ENCODE measurements around the gene SP6. TPM values are rescaled to one million over a fixed set of nuclear protein-coding genes. Genes with fewer than 3 reads are reported as not detected.

The SP6 gene
- total RNA-seq, 1 donor from 2014 or later: 2.0 TPM

DNA sequence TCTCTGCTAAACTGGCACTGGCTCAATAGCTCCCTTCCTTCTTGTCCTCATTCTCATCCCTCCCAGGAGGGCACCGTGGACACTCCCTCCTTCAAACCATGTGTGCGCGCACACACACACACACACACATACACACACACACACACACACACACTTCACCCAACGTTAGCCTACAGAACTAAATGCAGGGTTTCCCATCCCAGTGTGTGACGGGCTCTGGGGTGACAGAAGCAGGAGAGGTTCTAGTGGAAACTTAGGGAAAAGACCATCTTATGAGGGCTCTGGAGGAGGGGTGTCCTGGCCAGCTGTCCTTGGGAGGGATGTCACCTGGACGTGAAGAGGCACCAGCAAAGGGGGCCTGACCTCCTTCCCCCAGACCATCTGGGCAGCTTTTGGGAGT lies 49.1 kb downstream of the SP6 start:
- no peak for DNase-seq (ENCODE audit: low read depth)
- TF ChIP-seq, protein P1, sequence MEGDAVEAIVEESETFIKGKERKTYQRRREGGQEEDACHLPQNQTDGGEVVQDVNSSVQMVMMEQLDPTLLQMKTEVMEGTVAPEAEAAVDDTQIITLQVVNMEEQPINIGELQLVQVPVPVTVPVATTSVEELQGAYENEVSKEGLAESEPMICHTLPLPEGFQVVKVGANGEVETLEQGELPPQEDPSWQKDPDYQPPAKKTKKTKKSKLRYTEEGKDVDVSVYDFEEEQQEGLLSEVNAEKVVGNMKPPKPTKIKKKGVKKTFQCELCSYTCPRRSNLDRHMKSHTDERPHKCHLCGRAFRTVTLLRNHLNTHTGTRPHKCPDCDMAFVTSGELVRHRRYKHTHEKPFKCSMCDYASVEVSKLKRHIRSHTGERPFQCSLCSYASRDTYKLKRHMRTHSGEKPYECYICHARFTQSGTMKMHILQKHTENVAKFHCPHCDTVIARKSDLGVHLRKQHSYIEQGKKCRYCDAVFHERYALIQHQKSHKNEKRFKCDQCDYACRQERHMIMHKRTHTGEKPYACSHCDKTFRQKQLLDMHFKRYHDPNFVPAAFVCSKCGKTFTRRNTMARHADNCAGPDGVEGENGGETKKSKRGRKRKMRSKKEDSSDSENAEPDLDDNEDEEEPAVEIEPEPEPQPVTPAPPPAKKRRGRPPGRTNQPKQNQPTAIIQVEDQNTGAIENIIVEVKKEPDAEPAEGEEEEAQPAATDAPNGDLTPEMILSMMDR (conservative IDR thresholded peaks at IDR 0.05; ENCODE audit: low read depth, low read length): no peak
- no peak overlapping the region for H3K4me3 ChIP-seq (ENCODE audit: low read depth, low read length)

GRCh38 chr17:47801176-47801765 lies 49.7 kb downstream of the SP6 start:
- TF ChIP-seq, protein P1 (conservative IDR thresholded peaks at IDR 0.05; ENCODE audit: low read depth, low read length): no peak
- DNase-seq (ENCODE audit: low read depth): no peak
- H3K4me3 ChIP-seq (ENCODE audit: low read depth, low read length): no peak overlapping the region

- no peak for DNase-seq (ENCODE audit: low read depth)
- TF ChIP-seq, protein P1 (conservative IDR thresholded peaks at IDR 0.05; ENCODE audit: low read depth, low read length): no peak
Observed at GRCh38 chr17:47800686-47801085, 50.3 kb downstream of the SP6 start.

DNA sequence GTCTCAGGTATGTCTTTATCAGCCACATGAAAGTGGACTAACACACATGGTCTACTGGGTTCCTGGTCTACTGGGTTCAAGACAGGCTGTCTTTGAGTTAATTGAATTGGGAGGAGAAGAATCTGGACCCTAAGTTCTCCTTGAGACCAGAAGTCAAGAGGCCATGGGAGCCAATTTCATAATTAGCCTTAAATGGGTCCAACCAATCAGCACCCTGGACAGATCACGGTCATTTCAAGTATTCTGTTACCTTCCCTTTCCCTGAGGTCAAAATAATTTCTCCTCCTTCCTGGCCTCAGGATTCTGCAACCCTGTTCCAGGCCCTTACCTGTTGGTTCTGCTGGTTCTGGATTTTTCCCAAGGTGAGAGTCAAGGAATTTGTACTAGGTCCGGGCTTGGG lies 53.2 kb downstream of the SP6 start:
- no peak overlapping the region for H3K4me3 ChIP-seq (ENCODE audit: low read depth, low read length)
- DNase-seq (ENCODE audit: low read depth): no peak
- TF ChIP-seq, protein P1 (conservative IDR thresholded peaks at IDR 0.05; ENCODE audit: low read depth, low read length): no peak

More at GRCh38 chr17:47800686-47801085, 50.3 kb downstream of the SP6 start:
- H3K4me3 ChIP-seq (ENCODE audit: low read depth, low read length): no peak overlapping the region

Other genes starting within 250 kb of the SP6 start
- gene KPNB1, start 201.2 kb downstream of the SP6 start, total RNA-seq: 392 and 428 TPM in 2 replicates
- gene TBKBP1, start 157.0 kb downstream of the SP6 start, total RNA-seq: 1.3 and 4.2 TPM in 2 replicates
- gene TBX21, start 117.9 kb downstream of the SP6 start, total RNA-seq: not detected in 2 replicates
- 6.9 and 8.4 TPM in 2 replicates for gene OSBPL7, start 29.4 kb downstream of the SP6 start, total RNA-seq
- gene MRPL10, start 19.6 kb downstream of the SP6 start, total RNA-seq: 40.6 and 51.3 TPM in 2 replicates
- gene LRRC46, start 19.5 kb downstream of the SP6 start, total RNA-seq: not detected in 2 replicates
- gene SCRN2, start 9.9 kb downstream of the SP6 start, total RNA-seq: 21.2 and 24.5 TPM in 2 replicates
- gene SP2, start 45.1 kb upstream of the SP6 start, total RNA-seq: 2.1 and 5.4 TPM in 2 replicates
- gene PNPO, start 90.4 kb upstream of the SP6 start, total RNA-seq: 39.5 and 47.6 TPM in 2 replicates
- gene PRR15L, start 106.7 kb upstream of the SP6 start, total RNA-seq: 3.5 and 3.8 TPM in 2 replicates
- gene CDK5RAP3, start 120.0 kb upstream of the SP6 start, total RNA-seq: 71.0 and 111 TPM in 2 replicates
- 2.6 and 8.0 TPM in 2 replicates for gene COPZ2, start 186.6 kb upstream of the SP6 start, total RNA-seq
- 69.1 and 79.6 TPM in 2 replicates for gene NFE2L1, start 197.2 kb upstream of the SP6 start, total RNA-seq